Upper lobe of right lung (tissue), 1 donor: Measurements from ENCODE around the gene KCNQ4. TPM values are rescaled to one million over a fixed set of nuclear protein-coding genes. Genes with fewer than 3 reads are reported as not detected.
A peak's percentile ranks its signal among the peaks of the same experiment; 100 is the strongest.

ENCODE experiments used
- ATAC-seq: fragments of 200-7000 bp; cut with Tn5 transposase; one replicate; pipeline ENCODE4 v1.9.1; 2020; ENCODE audit warnings: mild to moderate bottlenecking, moderate library complexity
- DNase-seq: peaks from one replicate; pipeline ENCODE4 v3.0.0-alpha.2; 2020
- H3K27ac ChIP-seq: fragments of 200-600 bp; one replicate; pipeline ENCODE4 v1.8.0; 2022
- H3K27me3 ChIP-seq: fragments of 200-600 bp; one replicate; pipeline ENCODE4 v1.8.0; 2022; ENCODE audit warnings: mild to moderate bottlenecking
- H3K36me3 ChIP-seq: fragments of 200-600 bp; one replicate; pipeline ENCODE4 v1.8.0; 2022
- H3K4me1 ChIP-seq: fragments of 200-600 bp; one replicate; pipeline ENCODE4 v1.8.0; 2022
- H3K4me3 ChIP-seq: fragments of 200-600 bp; one replicate; pipeline ENCODE4 v1.8.0; 2022; ENCODE audit warnings: mild to moderate bottlenecking
- H3K9me3 ChIP-seq: fragments of 200-600 bp; one replicate; pipeline ENCODE4 v1.8.0; 2022
- CTCF ChIP-seq: fragments of 200-600 bp; IDR thresholded peaks from one replicate; pipeline ENCODE4 v1.8.0; 2022; ENCODE audit warnings: antibody characterized with exemption
- intact Hi-C: fragments of 100-400 bp; cut with DNase I; formaldehyde crosslinking; loops from one replicate; pipeline ENCODE4 v1.11.0; 2022
- long read RNA-seq: library from polyadenylated mRNA; unstranded; transcript quantifications from one replicate; pipeline ENCODE4 v2.0.0, GENCODE V29; 2021
- total RNA-seq: library from RNA; stranded (reverse); fragmentation: NEBNext Ultra II Directional; extraction: Animal tissue kit (Norgen Biotek cat#: 25700); gene quantifications from one replicate; pipeline ENCODE4 v1.2.1, GENCODE V29; 2021
- donor health status: DM: no; HTN: yes; CAD: no; lungs with severe emphysema.

KCNQ4 gene
- total RNA-seq, result 0.96 TPM
- long read RNA-seq, full-length matches to known transcripts, result 2 of 6 reads
- long read RNA-seq, partial matches to known transcripts, result 0 of 6 reads
- long read RNA-seq, other reads (novel, unspliced or antisense), result 4 of 6 reads

- no peaks in the 10 kb centered on the region for H3K27me3 ChIP-seq
- DNase-seq (peak; percentile 82), ATAC-seq (peak; percentile 78)
- H3K9me3 ChIP-seq, result no peaks in the 10 kb centered on the region
- H3K4me1 ChIP-seq, result peaks cover 12% of the 10 kb centered on the region
- no peak within 1 kb of the TSS for H3K27ac ChIP-seq
- TF ChIP-seq CTCF, result no peak
- peak within 1 kb of the TSS; percentile 50 for H3K4me3 ChIP-seq
- H3K36me3 ChIP-seq, result no peaks in the 10 kb centered on the region
- intact Hi-C loops, result no loop called here
Observed at GRCh38 chr1:40783001-40783905, at the start of gene KCNQ4. KCNQ4 (plus strand) TSS chr1:40783787; CDS start chr1:40784094, 307 bp downstream.

GRCh38 chr1:40734882-40735628, 48.5 kb upstream of the KCNQ4 start:
- Histone ChIP-seq H3K27ac (no peak overlapping the region), H3K4me1 (peaks cover 20% of the 10 kb centered on the region), H3K9me3 (no peaks in the 10 kb centered on the region), H3K36me3 (peaks cover 16% of the 10 kb centered on the region), H3K27me3 (no peaks in the 10 kb centered on the region), H3K4me3 (no peak overlapping the region)
- no peak for TF ChIP-seq CTCF
- ATAC-seq (no peak), DNase-seq (no peak)
- intact Hi-C loops, result no loop called here

GRCh38 chr1:40736085-40736531, 47.5 kb upstream of the KCNQ4 start:
- ATAC-seq (no peak), DNase-seq (no peak)
- Histone ChIP-seq H3K4me3 (no peak overlapping the region), H3K27ac (no peak overlapping the region), H3K9me3 (no peaks in the 10 kb centered on the region), H3K4me1 (peaks cover 20% of the 10 kb centered on the region), H3K36me3 (peaks cover 23% of the 10 kb centered on the region), H3K27me3 (no peaks in the 10 kb centered on the region)
- TF ChIP-seq CTCF, result no peak
- intact Hi-C loops, result no loop called here

GRCh38 chr1:40738831-40739230, 44.8 kb upstream of the KCNQ4 start:
- intact Hi-C loops, result no loop called here
- no peak for DNase-seq
- Histone ChIP-seq H3K4me1 (peaks cover 5% of the 10 kb centered on the region), H3K27ac (no peak overlapping the region), H3K4me3 (no peak overlapping the region), H3K36me3 (peaks cover 43% of the 10 kb centered on the region), H3K27me3 (no peaks in the 10 kb centered on the region), H3K9me3 (no peaks in the 10 kb centered on the region)
- TF ChIP-seq CTCF, result no peak
- ATAC-seq, result no peak

GRCh38 chr1:40739455-40740008, 44.1 kb upstream of the KCNQ4 start:
- no peaks in the 10 kb centered on the region for H3K27me3 ChIP-seq
- intact Hi-C loops, result no loop called here
- no peak overlapping the region for H3K4me3 ChIP-seq
- H3K27ac ChIP-seq, result no peak overlapping the region
- H3K36me3 ChIP-seq, result peaks cover 44% of the 10 kb centered on the region
- ATAC-seq (no peak), DNase-seq (no peak)
- H3K9me3 ChIP-seq, result no peaks in the 10 kb centered on the region
- peaks cover 5% of the 10 kb centered on the region for H3K4me1 ChIP-seq
- no peak for TF ChIP-seq CTCF
